ENCODE data around the gene CHST4.
A peak's percentile ranks its signal among the peaks of the same experiment; 100 is the strongest.

DNA sequence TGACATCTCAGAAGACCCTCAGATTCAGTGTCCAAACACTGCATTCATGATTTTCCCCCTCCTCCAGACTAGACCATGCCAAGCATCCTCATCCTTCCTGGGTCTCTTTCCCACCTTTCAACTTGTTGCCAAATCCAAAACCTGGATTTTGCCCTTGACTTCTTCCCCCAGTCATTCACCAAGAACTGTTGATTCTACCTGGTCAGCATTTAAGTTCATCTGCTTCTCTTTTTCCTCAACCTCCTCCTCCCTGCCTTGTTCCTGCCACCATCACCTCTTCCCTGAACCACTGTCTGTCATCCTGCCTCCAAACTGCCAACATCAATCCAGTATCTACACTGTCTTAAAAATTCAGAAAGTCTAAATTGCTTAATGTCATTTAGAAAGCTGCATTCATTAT, 20.9 kb downstream of the CHST4 start:
- TF ChIP-seq, protein P1, sequence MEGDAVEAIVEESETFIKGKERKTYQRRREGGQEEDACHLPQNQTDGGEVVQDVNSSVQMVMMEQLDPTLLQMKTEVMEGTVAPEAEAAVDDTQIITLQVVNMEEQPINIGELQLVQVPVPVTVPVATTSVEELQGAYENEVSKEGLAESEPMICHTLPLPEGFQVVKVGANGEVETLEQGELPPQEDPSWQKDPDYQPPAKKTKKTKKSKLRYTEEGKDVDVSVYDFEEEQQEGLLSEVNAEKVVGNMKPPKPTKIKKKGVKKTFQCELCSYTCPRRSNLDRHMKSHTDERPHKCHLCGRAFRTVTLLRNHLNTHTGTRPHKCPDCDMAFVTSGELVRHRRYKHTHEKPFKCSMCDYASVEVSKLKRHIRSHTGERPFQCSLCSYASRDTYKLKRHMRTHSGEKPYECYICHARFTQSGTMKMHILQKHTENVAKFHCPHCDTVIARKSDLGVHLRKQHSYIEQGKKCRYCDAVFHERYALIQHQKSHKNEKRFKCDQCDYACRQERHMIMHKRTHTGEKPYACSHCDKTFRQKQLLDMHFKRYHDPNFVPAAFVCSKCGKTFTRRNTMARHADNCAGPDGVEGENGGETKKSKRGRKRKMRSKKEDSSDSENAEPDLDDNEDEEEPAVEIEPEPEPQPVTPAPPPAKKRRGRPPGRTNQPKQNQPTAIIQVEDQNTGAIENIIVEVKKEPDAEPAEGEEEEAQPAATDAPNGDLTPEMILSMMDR (IDR thresholded peaks at IDR 0.05): no peak
- TF ChIP-seq SMC3 (IDR thresholded peaks at IDR 0.05) (no peak), RNF2 (IDR thresholded peaks at IDR 0.05; ENCODE audit: borderline replicate concordance, low read depth) (no peak), EP300 (IDR thresholded peaks at IDR 0.05) (no peak), RAD21 (conservative IDR thresholded peaks at IDR 0.05 in 1 of 2, IDR thresholded peaks at IDR 0.05 in 1 of 2) (no peak), POLR2A (IDR thresholded peaks at IDR 0.05; ENCODE audit: low read length) (no peak), RCOR1 (IDR thresholded peaks at IDR 0.05; ENCODE audit: low read depth, low read length) (no peak), NPAS2 (CRISPR knock-in tag; IDR thresholded peaks at IDR 0.05; ENCODE audit: borderline replicate concordance) (no peak), FOSL2 (IDR thresholded peaks at IDR 0.05) (no peak), FOSL2 (CRISPR knock-in tag; IDR thresholded peaks at IDR 0.05) (no peak), MAFK (IDR thresholded peaks at IDR 0.05; ENCODE audit: partially characterized antibody) (peak; percentile 28)
- TF ChIP-seq, protein P2, sequence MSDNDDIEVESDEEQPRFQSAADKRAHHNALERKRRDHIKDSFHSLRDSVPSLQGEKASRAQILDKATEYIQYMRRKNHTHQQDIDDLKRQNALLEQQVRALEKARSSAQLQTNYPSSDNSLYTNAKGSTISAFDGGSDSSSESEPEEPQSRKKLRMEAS (IDR thresholded peaks at IDR 0.05): no peak

All from A549 (cell line).